ENCODE data around the gene ANO9. TPM values are rescaled to one million over a fixed set of nuclear protein-coding genes. Genes with fewer than 3 reads are reported as not detected.
A peak's percentile ranks its signal among the peaks of the same experiment; 100 is the strongest.

Gene ANO9
- total and polyA plus RNA-seq, 2 donors (not counting 1 experiment from before 2014, with no cell fraction given) = not detected

- H4K20me1 ChIP-seq (ENCODE audit: control insufficient read depth, extremely low read depth, insufficient read depth, low read length) = no peaks in the 10 kb centered on the region
- H3K9ac ChIP-seq (ENCODE audit: insufficient read depth, low read length) = no peak overlapping the region
- H3K4me3 ChIP-seq (replicated peaks in 1 of 4; ENCODE audit: control extremely low read depth in 1 of 4, insufficient read depth in 1 of 4, low read depth in 3 of 4, low read length in 4 of 4) = no peak overlapping the region
- no peaks in the 10 kb centered on the region for H3K9me3 ChIP-seq (ENCODE audit: control insufficient read depth, insufficient read depth, low read depth, low read length)
- H3K27me3 ChIP-seq (ENCODE audit: control insufficient read depth, insufficient read depth, low read length) = no peaks in the 10 kb centered on the region
- no peaks in the 10 kb centered on the region for H3K4me1 ChIP-seq (ENCODE audit: control insufficient read depth, extremely low read depth, insufficient read depth, low read length)
- no peak for DNase-seq (ENCODE audit: low read depth in 2 of 2)
- no peak overlapping the region for H3K4me2 ChIP-seq (ENCODE audit: extremely low read depth, insufficient read depth, low read length)
- H3K36me3 ChIP-seq (ENCODE audit: control insufficient read depth, insufficient read depth, low read length) = no peaks in the 10 kb centered on the region
- no peak overlapping the region for H2AFZ ChIP-seq (ENCODE audit: low read length)
- TF ChIP-seq EZH2 (IDR thresholded peaks at IDR 0.05; ENCODE audit: low read length, missing control alignments) = no peak
- TF ChIP-seq, protein P1, sequence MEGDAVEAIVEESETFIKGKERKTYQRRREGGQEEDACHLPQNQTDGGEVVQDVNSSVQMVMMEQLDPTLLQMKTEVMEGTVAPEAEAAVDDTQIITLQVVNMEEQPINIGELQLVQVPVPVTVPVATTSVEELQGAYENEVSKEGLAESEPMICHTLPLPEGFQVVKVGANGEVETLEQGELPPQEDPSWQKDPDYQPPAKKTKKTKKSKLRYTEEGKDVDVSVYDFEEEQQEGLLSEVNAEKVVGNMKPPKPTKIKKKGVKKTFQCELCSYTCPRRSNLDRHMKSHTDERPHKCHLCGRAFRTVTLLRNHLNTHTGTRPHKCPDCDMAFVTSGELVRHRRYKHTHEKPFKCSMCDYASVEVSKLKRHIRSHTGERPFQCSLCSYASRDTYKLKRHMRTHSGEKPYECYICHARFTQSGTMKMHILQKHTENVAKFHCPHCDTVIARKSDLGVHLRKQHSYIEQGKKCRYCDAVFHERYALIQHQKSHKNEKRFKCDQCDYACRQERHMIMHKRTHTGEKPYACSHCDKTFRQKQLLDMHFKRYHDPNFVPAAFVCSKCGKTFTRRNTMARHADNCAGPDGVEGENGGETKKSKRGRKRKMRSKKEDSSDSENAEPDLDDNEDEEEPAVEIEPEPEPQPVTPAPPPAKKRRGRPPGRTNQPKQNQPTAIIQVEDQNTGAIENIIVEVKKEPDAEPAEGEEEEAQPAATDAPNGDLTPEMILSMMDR (conservative IDR thresholded peaks at IDR 0.05 in 1 of 2, IDR thresholded peaks at IDR 0.05 in 1 of 2; ENCODE audit: low read depth in 1 of 2, low read length in 2 of 2) = no peak
- H3K27ac ChIP-seq (ENCODE audit: insufficient read depth, low read length) = no peak overlapping the region
- H3K79me2 ChIP-seq (ENCODE audit: control insufficient read depth, insufficient read depth, low read length) = no peaks in the 10 kb centered on the region
Measured at GRCh38 chr11:408154-409007, 33.4 kb downstream of the ANO9 start.

DNA sequence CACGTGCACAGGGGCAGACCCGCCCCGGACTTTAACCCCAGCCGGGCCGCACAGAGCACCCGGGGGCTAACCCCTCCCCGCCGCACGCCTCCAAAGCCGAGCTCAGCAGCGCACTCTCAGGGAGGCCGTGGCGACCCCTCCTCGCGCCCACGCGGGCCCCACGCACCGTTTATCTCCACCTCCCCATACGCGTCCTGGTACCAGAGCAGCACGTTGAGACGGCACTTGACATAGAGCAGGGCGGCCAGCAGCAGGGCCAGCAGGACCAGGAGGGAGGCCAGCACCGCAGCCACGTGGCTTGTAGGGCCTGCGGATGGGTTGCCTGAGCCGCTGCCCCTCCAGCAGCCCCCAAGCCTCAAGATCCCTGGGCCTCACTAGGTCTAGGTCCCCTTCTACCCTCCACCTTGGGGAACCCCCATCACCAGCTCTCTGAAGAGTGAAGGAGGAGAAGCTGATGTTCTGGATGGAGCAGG, 34.1 kb downstream of the ANO9 start:
- no peak overlapping the region for H3K4me2 ChIP-seq (ENCODE audit: extremely low read depth, insufficient read depth, low read length)
- no peak for TF ChIP-seq EZH2 (IDR thresholded peaks at IDR 0.05; ENCODE audit: low read length, missing control alignments)
- TF ChIP-seq, protein P1 (conservative IDR thresholded peaks at IDR 0.05 in 1 of 2, IDR thresholded peaks at IDR 0.05 in 1 of 2; ENCODE audit: low read depth in 1 of 2, low read length in 2 of 2) = no peak

DNA sequence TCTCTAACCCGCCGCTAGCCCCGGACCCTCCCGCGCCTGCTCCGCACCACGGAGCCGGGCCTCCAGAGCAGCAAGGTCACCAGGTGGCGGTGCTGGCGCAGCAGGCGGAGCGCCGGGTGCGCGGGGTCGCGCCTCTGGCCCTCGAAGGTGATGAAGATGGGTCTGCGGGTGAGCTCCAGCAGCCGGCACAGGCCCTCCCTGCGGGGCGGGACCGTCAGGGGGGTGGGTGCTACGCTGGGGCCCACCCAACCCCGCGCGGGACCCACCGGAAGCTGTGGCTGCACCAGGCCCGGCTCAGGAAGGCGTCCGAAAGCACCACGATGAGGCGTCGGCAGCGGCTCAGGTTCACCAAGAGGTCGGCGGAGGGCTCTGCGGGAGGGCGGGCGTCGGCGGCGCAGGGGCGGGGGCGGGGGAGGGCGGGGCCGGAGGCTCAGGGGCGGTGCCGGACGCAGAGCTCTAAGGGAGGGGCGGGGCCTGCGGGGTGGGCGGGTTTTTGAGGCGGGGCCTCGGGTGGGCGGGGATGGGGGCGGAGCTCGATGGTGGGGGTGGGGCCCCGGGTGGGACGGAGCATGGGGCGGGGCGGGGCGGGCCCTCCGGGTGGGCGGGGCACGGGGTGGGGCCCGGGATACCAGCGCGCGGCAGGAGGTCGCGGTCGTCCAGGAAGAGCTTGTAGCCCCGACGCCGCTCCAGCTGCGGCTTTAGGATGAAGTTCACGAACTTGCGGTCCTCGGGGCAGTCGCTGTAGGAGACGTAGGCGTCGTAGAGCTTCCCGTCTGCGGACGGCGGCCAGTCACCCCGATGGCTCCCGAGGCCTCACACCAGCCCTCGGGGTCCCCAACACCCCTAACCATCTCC, 34.8 kb downstream of the ANO9 start:
- TF ChIP-seq EZH2 (IDR thresholded peaks at IDR 0.05; ENCODE audit: low read length, missing control alignments) = no peak
- TF ChIP-seq, protein P1 (conservative IDR thresholded peaks at IDR 0.05 in 1 of 2, IDR thresholded peaks at IDR 0.05 in 1 of 2; ENCODE audit: low read depth in 1 of 2, low read length in 2 of 2) = no peak
- peak; percentile 71 for DNase-seq (ENCODE audit: low read depth in 2 of 2)
- Histone ChIP-seq H3K4me3 (replicated peaks in 1 of 4; ENCODE audit: control extremely low read depth in 1 of 4, insufficient read depth in 1 of 4, low read depth in 3 of 4, low read length in 4 of 4) (peak overlapping the region; percentile 31 to 67 (median 50)), H3K27me3 (ENCODE audit: control insufficient read depth, insufficient read depth, low read length) (no peaks in the 10 kb centered on the region), H3K27ac (ENCODE audit: insufficient read depth, low read length) (no peak overlapping the region), H3K79me2 (ENCODE audit: control insufficient read depth, insufficient read depth, low read length) (no peaks in the 10 kb centered on the region), H3K36me3 (ENCODE audit: control insufficient read depth, insufficient read depth, low read length) (no peaks in the 10 kb centered on the region), H3K9ac (ENCODE audit: insufficient read depth, low read length) (peak overlapping the region; percentile 63), H2AFZ (ENCODE audit: low read length) (peak overlapping the region; percentile 53), H4K20me1 (ENCODE audit: control insufficient read depth, extremely low read depth, insufficient read depth, low read length) (no peaks in the 10 kb centered on the region), H3K4me1 (ENCODE audit: control insufficient read depth, extremely low read depth, insufficient read depth, low read length) (no peaks in the 10 kb centered on the region), H3K9me3 (ENCODE audit: control insufficient read depth, insufficient read depth, low read depth, low read length) (no peaks in the 10 kb centered on the region), H3K4me2 (ENCODE audit: extremely low read depth, insufficient read depth, low read length) (peak overlapping the region; percentile 71)

More for the DNA sequence above, 34.1 kb downstream of the ANO9 start:
- Histone ChIP-seq H3K4me1 (ENCODE audit: control insufficient read depth, extremely low read depth, insufficient read depth, low read length) (no peaks in the 10 kb centered on the region), H3K36me3 (ENCODE audit: control insufficient read depth, insufficient read depth, low read length) (no peaks in the 10 kb centered on the region), H3K9me3 (ENCODE audit: control insufficient read depth, insufficient read depth, low read depth, low read length) (no peaks in the 10 kb centered on the region), H2AFZ (ENCODE audit: low read length) (no peak overlapping the region), H3K9ac (ENCODE audit: insufficient read depth, low read length) (no peak overlapping the region), H3K79me2 (ENCODE audit: control insufficient read depth, insufficient read depth, low read length) (no peaks in the 10 kb centered on the region), H4K20me1 (ENCODE audit: control insufficient read depth, extremely low read depth, insufficient read depth, low read length) (no peaks in the 10 kb centered on the region), H3K27me3 (ENCODE audit: control insufficient read depth, insufficient read depth, low read length) (no peaks in the 10 kb centered on the region), H3K27ac (ENCODE audit: insufficient read depth, low read length) (no peak overlapping the region), H3K4me3 (replicated peaks in 1 of 4; ENCODE audit: control extremely low read depth in 1 of 4, insufficient read depth in 1 of 4, low read depth in 3 of 4, low read length in 4 of 4) (no peak overlapping the region)
- DNase-seq (ENCODE audit: low read depth in 2 of 2) = no peak

Data from fibroblast of lung (primary cell).